GM18499 (cell line): ENCODE measurements around the gene CCDC201.
"Not testable (repeated sequence)": the region's sequence is repeated elsewhere in the genome, so short reads cannot be mapped to it uniquely, and the experiment has no call there.

Experiments used
- ATAC-seq: cut with Tn5 transposase; IDR thresholded peaks from one replicate; pipeline ENCODE4 v1.9.1; 2021; ENCODE audit warnings: moderate number of reproducible peaks; ENCODE audit not compliant: insufficient read depth, unreplicated experiment

CCDC201 gene

GRCh38 chr7:45878457-45879144, 5.7 kb upstream of the CCDC201 start:
- no peak for ATAC-seq

- ATAC-seq: no peak
Observed at GRCh38 chr7:45876519-45876918, 3.6 kb upstream of the CCDC201 start.

- no peak for ATAC-seq
Observed at GRCh38 chr7:45874408-45875131, 1.7 kb upstream of the CCDC201 start.

GRCh38 chr7:45873355-45873754, 473 bp upstream of the CCDC201 start:
- no peak for ATAC-seq

- ATAC-seq: no peak
Observed at GRCh38 chr7:45872116-45873034, 507 bp downstream of the CCDC201 start.

GRCh38 chr7:45869426-45869825, 3.5 kb downstream of the CCDC201 start:
- no peak for ATAC-seq

GRCh38 chr7:45867471-45867870, 5.4 kb downstream of the CCDC201 start:
- no peak for ATAC-seq

GRCh38 chr7:45865594-45866410, 7.1 kb downstream of the CCDC201 start:
- ATAC-seq: no peak

GRCh38 chr7:45863715-45864114, 9.2 kb downstream of the CCDC201 start:
- no peak for ATAC-seq

- ATAC-seq: not testable (repeated sequence)
Observed at GRCh38 chr7:45856888-45857287, 16.0 kb downstream of the CCDC201 start.

GRCh38 chr7:45855680-45856079, 17.2 kb downstream of the CCDC201 start:
- not testable (repeated sequence) for ATAC-seq

GRCh38 chr7:45853491-45853890, 19.4 kb downstream of the CCDC201 start:
- not testable (repeated sequence) for ATAC-seq

- not testable (repeated sequence) for ATAC-seq
Observed at GRCh38 chr7:45852984-45853383, 19.9 kb downstream of the CCDC201 start.

GRCh38 chr7:45848734-45849133, 24.1 kb downstream of the CCDC201 start:
- ATAC-seq: not testable (repeated sequence)

GRCh38 chr7:45846536-45846935, 26.3 kb downstream of the CCDC201 start:
- ATAC-seq: not testable (repeated sequence)

GRCh38 chr7:45841926-45842717, 30.8 kb downstream of the CCDC201 start:
- not testable (repeated sequence) for ATAC-seq

GRCh38 chr7:45838852-45839251, 34.0 kb downstream of the CCDC201 start:
- not testable (repeated sequence) for ATAC-seq

- not testable (repeated sequence) for ATAC-seq
Observed at GRCh38 chr7:45832433-45833177, 40.3 kb downstream of the CCDC201 start.
